SH-SY5Y (cell line): ENCODE measurements around the gene RNU6-8.

Experiments
- GATA2 ChIP-seq: IDR thresholded peaks from 2 replicates; pipeline ENCODE4 v1.6.1; 2011; ENCODE audit warnings: mild to moderate bottlenecking, low read depth, low read length
- GATA3 ChIP-seq: IDR thresholded peaks from 2 replicates; pipeline ENCODE4 v1.6.1; 2011; ENCODE audit warnings: low read depth, mild to moderate bottlenecking, low read length, moderate library complexity

GRCh38 chr14:32224737-32225377, 21.8 kb upstream of the RNU6-8 start:
- TF ChIP-seq GATA2 (no peak), GATA3 (no peak)
